ENCODE data around the gene UGT1A10.
A peak's percentile ranks its signal among the peaks of the same experiment; 100 is the strongest.
"Not testable (repeated sequence)": the region's sequence is repeated elsewhere in the genome, so short reads cannot be mapped to it uniquely, and the experiment has no call there.

UGT1A10 gene

DNA sequence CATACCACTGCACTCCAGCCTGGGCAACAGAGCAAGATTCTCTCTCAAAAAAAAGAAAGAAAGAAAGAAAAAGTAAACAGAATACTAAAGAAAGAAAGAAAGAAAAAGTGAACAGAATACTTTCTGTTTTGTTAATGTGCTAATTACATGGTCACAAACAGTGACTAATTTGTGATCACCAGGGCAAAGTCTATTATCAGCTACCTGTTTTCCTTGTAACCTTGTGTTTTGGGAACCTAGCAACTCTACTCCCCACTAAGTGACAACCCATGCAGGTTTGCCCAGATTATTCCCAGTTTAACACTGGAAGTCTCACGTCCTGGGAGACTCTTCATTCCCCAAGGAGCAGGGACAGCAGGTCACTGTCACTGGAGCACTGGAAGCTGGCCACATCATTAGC lies 18.8 kb downstream of the UGT1A10 start:
- DNase-seq (ENCODE audit: low spot score) (no peak), FAIRE-seq (no peak)

DNA sequence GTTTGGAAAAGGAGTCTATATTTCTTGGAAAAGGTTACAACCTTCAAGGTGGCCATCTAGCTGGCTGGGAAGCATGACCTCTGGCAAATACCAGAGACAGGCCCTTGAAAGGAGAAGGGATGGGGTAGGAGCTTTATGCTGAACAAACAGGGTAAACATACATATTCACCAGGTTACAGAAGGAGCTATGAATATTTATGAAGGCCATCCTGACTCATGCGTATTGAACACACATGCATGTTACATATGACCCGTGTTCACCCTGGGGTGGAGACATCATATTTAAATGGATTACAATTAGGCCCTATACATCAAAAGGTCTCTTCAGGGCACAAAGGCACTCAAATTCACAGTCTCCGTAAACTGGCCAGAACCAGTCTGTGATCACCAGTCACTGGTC lies 19.7 kb downstream of the UGT1A10 start:
- DNase-seq (ENCODE audit: low spot score); FAIRE-seq: not testable (repeated sequence)

DNA sequence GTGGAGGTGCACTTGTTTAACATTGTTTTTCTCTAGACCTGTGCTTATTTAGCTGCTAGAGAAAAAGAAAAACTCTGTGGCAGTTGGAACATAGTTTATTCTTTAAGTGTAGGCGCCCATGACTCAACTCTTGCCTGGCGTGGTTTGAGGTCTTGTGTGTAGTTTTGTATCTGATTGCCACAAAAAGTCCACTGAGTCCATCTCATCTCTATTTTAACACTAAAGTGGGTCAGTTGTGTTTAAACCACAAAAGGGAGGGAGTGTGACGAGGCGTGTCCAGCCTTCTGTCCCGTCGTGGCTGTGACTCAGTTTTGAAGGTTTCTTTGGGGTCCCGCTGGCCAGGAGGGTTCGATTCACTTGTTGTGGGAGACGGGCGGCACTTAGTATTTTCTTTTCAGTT lies 20.2 kb downstream of the UGT1A10 start:
- peak; percentile 53 for FAIRE-seq

DNA sequence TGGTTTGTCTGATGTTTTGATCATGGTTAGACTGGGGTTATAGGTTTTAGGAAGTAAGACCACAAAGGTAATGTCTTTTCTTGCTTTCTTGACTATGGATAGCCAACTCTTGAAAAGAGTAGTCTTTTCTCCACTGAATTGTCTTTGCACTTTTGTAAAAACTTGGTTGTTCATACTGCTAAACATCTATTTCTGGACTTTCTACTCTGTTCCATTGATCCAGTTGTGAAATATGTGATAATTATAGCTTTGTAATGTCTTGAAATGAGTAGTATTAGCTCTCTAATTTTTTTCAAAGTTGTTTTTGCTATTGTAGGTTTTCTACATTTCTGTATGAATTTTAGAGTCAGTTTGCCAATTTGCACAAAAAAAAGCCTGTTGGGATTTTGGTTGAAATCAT lies 22.4 kb downstream of the UGT1A10 start:
- DNase-seq (ENCODE audit: low spot score) (no peak), FAIRE-seq (no peak)

More for the DNA sequence above, 20.2 kb downstream of the UGT1A10 start:
- DNase-seq (ENCODE audit: low spot score) = no peak

DNA sequence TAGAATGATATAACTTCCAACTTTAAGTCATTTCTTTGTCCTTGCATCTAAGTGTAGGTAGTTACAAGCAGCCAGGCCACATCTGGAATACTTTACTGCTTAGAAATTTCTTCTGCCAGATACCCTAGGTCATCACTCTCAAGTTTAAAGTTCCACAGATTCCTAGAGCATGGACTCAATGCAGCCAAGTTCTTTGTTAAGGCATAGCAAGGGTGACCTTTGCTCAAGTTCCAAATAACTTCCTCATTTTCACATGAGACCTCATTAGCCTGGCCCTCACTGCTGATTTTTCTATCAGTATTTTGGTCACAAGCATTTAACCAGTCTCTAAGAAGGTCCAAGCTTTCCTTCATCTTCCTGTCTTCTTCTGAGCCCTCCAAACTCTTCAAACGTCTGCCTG lies 27.7 kb downstream of the UGT1A10 start:
- no peak for DNase-seq (ENCODE audit: low spot score)
- no peak for FAIRE-seq

DNA sequence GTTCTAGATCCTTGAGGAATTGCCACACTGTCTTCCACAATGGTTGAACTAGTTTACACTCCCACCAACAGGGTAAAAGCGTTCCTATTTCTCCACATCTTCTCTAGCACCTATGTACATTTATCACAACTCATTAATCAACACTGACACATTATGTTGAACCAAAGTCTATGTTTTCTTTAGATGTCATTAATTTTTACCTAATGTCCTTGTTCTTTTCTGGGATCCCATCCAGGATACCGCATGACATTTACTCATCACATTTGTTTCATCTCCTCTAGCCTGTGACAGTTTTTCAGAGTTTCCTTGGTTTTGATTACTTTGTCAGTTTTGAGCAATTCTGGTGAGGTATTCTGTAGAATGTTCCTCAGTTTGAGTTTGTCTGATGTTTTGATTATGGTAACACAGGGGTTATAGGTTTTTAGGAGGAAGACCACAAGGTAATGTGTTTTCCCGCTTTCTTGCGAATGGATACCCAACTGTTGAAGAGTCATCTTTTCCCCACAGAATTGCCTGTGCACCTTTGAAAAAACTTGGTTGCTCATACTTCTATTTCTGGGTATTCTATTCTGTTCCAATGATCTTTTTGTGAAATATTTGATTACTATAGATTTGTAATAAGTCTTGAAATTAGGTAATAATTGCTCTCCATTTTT lies 32.5 kb downstream of the UGT1A10 start:
- peak; percentile 86 for DNase-seq (ENCODE audit: low spot score)
- peak; percentile 99 for FAIRE-seq

DNA sequence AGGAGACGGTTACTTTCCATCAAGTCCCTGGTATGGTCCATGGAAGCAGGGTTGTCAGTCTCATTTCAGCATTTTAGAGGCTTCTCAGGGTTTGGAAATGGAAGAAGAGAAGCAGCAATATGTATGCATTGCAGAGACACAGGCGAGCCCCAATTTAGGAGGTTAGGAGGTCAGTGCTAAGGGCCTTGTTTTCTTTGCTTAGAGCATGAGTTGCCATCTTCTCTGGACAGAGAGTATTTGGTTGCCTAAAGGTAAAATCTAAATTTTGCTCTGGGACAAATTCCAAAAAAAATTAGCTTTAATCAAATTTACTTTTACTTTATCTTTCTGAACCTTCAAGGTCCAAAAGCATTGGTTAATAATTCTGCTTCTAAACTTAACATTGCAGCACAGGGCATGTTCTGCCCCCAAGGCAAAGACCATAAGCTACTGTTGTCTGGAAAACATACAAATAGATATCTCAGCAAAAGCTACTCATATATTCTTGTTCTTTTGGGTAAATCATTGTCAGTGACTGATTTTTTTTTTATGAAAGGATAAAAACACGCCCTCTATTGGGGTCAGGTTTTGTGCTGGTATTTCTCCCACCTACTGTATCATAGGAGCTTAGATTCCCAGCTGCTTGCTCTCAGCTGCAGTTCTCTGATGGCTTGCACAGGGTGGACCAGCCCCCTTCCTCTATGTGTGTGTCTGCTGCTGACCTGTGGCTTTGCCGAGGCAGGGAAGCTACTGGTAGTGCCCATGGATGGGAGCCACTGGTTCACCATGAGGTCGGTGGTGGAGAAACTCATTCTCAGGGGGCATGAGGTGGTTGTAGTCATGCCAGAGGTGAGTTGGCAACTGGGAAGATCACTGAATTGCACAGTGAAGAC lies 35.3 kb downstream of the UGT1A10 start, which contains the start of gene UGT1A9:
UGT1A9 (plus strand) TSS at position 609 of the 872 bp plus-strand sequence; CDS start at position 646, 37 bp downstream.
- no peak for DNase-seq (ENCODE audit: low spot score)
- no peak for FAIRE-seq

DNA sequence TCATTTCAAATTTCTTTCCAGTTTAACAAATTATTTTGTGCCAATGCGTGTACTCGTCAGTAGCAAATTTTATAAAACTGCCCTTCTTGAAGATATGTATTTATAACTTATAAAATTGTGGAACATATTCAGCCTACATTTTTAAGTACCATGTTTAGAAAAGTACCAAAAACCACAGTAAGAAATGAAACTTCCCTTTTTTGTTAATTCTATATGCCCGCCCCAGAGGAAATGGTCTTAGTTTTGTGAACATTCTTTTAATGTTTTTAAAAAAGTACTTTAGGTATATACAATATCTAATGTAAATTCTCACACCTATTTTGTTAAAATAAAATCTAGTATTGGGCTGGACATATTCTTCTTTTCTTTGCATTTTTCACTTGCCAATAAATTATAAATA lies 36.6 kb downstream of the UGT1A10 start:
- DNase-seq (ENCODE audit: low spot score) (no peak), FAIRE-seq (peak; percentile 59)

DNA sequence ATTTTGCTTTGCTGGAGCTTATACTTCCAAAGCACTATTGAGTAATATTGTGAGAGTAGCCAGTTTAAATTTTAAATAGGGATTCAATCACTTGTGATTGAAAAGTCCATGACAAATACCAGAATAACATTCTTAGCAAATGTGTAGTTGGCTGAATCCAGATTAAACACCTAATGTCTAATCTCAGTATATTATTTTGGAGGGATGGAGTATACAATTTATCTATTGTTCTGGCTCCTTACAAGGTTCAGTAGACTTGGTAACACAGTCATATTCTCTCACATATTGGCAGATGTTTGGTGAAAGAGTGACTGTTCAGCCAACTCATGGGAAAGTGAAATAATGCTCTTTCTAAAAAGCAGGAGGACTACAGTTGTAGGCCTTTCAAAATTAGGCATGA lies 37.6 kb downstream of the UGT1A10 start:
- DNase-seq (ENCODE audit: low spot score) (no peak), FAIRE-seq (peak; percentile 80)

DNA sequence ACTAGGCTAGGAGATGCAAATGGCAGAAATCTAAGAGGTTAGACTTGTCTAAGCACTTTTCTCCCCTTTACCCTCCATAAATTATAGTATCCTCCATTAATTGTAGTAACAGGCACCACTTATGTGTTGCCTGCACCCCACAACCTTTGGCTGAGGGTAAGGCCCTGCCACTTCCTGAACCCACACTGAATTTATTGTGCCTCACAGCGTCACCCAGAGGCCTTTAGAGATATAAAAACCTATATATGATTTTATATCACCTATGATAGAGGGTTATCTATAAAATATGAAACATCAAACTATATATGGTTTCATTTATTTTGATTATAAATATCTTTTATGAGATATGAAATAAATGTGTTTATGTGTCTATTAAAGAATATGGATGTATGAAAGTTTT lies 38.1 kb downstream of the UGT1A10 start:
- peak; percentile 51 for FAIRE-seq
- no peak for DNase-seq (ENCODE audit: low spot score)

DNA sequence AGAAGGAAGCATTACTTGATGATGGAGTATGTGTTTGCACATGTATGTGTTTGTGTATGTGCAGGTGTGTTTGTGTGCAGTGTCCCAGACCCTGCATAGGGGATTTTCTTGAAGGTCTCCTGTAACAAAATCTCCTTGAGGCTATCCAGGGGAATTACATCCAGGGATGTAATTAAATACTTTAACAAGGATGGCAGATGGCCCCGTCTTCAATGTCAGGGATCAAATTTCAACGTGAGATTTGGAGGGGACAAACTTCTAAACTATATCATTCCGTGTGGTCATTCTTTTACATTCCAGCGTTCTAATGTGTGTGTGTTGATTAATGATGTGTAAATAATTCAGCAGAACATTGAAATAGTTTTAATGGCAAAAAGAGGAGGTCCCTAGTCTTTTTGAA lies 38.7 kb downstream of the UGT1A10 start:
- FAIRE-seq (no peak), DNase-seq (ENCODE audit: low spot score) (no peak)

DNA sequence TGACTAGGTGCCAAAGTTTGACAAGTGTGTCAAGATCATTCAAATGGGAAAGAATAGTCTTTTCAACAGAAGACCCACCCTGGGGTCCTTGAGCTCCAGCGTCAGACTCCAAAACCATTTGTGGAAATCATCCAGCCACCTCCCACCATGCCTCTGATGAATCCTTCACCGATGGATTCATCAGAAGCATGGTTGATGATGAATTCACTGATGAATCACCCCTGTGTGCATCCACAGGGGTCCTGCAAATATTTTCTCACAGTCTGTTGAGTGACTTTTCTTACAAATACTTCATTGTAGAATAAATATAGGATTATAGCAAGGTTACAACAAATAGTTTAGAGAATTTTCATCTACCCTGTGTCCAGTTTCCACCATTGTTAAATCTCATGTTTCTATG lies 39.8 kb downstream of the UGT1A10 start:
- peak; percentile 93 for FAIRE-seq
- DNase-seq (ENCODE audit: low spot score) = peak; percentile 72

DNA sequence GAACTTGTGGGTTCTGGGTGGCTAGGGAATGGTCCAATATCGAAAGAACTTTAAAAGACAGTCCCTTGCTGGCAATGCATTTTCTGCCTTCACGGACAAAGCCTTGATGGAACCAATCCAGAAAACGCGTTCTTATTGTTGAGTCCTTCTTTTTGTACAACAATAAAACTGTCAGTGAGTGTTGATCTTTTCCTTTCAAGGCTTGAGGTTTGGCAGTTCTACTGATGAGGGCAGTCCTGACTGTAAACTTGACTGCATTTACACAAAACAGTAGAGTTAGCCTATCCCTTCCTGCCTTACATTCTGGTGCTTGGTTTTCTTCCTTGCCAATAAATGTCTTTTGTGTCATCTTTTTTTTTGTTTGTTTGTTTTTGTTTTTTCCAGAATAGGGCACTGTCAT lies 42.9 kb downstream of the UGT1A10 start:
- FAIRE-seq (no peak), DNase-seq (ENCODE audit: low spot score) (no peak)

DNA sequence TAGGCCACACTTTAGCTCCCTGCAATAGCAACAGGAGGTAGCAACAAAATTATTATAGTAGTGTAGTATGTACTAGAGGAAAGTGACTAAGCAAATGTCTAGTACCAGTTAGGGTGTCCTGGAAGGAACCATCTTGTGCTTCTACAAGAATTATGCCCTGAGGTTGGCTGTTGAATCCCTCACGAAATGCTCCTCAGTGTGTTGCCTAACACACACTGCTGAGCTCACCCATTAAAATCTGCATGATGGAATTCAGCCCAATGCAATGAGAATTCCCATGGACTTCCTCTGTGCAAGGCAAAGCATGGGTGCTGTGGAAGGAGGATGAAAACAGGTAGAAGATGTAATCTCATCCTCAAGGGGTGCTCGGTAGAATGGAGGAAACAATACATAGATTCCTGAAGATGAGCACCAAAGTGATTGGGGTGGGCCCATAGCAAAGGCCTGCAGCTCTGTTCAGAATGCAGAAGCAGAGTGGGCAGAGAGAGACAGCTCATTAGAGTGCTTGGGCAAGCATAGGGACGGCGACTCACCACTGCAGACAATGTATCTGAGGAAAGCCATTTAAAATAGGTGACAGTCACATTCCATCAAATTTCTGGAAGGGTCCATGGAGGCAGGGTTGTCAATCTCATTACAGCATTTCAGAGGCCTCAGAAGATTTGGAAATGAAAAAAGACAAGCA lies 44.3 kb downstream of the UGT1A10 start:
- DNase-seq (ENCODE audit: low spot score) (no peak), FAIRE-seq (no peak)

DNA sequence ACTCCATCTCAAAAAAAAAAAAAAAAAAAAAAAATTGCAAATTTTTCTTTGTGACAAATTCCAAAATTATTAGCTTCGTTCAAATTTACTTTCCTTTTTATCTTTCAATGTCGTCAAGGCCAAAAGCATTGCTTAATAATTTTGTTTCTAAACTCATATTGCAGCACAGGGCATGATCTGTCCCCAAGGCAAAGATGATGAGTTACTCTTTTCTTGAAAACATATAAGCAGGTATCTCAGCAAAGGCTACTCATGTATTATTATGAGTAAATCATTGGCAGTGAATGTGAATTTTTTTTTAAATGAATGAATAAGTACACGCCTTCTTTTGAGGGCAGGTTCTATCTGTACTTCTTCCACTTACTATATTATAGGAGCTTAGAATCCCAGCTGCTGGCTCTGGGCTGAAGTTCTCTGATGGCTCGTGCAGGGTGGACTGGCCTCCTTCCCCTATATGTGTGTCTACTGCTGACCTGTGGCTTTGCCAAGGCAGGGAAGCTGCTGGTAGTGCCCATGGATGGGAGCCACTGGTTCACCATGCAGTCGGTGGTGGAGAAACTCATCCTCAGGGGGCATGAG lies 45.4 kb downstream of the UGT1A10 start, which contains the start of gene UGT1A7:
UGT1A7 (plus strand) TSS at position 381 of the 579 bp plus-strand sequence; CDS start at position 418, 37 bp downstream.
- FAIRE-seq = no peak
- DNase-seq (ENCODE audit: low spot score) = no peak

DNA sequence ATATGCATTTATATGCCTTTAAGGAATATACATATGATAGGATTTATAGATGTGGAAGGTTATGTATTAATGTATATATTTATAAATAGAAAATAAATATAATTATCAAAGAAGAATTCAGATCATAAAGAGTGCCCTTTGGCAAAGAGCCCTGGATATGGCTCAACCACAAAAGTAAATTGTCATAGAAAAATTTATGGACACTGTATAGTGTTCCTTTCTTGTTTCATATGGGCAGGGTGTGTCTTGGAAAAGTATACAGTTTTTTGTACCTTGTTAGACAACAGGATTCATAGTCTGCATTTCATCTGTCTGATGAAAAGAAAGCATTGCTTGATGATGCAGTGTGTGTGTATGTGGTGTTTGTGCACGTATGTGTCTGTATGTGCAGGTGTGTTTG lies 48.4 kb downstream of the UGT1A10 start:
- FAIRE-seq = no peak

DNA sequence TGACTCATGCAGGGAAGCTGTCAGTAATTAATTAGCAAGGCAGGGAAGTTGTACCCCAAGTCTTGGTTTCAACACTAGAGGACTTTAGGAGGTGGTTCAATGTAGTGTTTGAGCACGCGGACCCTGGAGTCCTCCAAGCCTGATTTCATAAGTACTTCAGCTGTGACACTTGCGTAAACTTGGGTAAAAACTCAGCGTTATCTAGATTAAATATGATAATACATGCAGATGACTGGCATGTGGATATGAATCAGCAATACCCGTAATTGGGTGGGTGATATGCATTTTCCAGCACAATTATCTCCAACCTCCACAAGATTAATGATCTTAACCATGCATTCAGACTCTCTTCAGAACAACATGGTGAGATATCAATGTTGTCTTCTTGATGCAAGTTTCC lies 50.7 kb downstream of the UGT1A10 start:
- no peak for FAIRE-seq
- no peak for DNase-seq (ENCODE audit: low spot score)

More for the DNA sequence above, 48.4 kb downstream of the UGT1A10 start:
- no peak for DNase-seq (ENCODE audit: low spot score)

DNA sequence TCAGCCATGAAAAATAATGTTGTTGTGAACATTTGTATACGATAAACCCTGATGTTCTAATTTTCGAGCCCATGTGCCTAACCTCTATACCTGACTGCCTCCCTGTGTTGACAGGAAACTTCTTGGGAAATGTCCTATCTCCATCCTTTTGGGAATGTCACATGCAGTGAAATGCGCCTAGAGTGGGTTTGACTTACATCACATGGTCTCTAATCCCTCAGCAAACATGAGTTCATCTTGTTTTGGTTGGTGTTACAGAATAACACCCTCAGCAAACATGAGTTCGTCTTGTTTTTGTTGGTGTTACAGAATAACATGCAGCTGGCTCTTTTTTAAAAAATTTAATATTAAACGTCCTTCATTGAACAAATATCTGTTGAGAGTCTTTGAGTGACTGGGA lies 52.1 kb downstream of the UGT1A10 start:
- FAIRE-seq = no peak
- no peak for DNase-seq (ENCODE audit: low spot score)

DNA sequence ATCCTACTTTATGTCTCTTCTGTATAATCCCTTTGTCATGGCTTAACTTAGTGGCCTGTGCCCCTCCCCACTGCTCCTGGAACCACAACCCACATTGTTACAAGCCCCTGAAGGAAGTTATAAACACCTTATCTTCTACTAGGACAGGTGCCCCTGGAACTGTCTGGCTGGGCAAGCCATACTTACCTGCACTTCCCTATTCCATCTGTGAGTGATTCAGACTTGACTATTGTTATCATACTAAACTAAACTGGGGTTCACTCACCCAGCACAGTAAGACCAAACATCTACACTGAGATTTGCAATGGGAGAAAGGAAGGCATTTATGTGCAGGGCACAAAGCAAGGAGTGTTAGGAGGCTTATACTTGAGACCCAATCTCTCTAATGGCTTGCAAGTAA lies 52.8 kb downstream of the UGT1A10 start:
- no peak for FAIRE-seq
- DNase-seq (ENCODE audit: low spot score) = no peak

DNA sequence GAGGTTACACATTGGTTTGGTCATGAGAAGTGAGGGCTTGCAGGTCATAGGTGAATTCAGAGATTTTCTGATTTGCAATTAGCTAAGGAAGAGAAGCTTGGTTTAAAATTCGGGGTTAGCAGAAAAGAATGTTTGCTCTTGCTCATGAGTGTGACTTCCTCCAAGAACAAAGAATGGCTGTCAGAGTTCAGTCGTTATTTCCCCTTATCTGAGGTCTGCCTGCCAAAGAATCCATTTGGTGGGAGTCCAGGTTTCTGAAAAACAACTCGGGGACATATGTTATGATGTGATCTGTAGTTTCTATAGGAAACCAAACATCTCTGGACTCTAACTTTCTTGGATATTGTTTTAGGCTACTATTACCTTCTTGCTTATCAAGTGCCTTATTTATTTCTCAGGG lies 53.3 kb downstream of the UGT1A10 start:
- no peak for DNase-seq (ENCODE audit: low spot score)
- no peak for FAIRE-seq

DNA sequence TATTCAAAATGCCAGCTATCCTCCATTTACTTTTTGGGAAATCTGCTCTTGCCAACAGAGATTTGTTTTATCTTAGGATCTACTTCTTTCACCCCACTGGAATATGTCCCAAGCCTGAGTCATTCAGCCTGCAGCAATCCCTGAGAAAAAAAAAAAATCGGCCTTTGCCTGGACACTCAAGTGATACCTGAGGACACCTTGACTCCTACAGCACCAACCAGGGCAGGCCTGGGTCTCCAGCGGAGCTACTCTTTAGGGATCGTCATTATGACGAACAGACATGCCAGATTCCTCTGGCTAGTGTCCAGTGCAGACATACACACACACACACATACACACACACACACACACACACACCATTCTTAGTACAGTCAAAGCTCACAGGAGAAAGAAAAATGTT lies 54.2 kb downstream of the UGT1A10 start:
- no peak for FAIRE-seq
- DNase-seq (ENCODE audit: low spot score) = no peak

All from RCC 7860 (cell line).